ENCODE results near the gene SLC16A10.

GRCh38 chr6:111080698-111081097, 6.6 kb upstream of the SLC16A10 start:
- no peak for TF ChIP-seq CTCF (conservative IDR thresholded peaks at IDR 0.05)
- no peak for TF ChIP-seq EZH2 (IDR thresholded peaks at IDR 0.05; ENCODE audit: low read depth)

All from PC-9 (cell line).